GM12864 (cell line): ENCODE data around the gene PARVB.
"Not testable (repeated sequence)": the region's sequence is repeated elsewhere in the genome, so short reads cannot be mapped to it uniquely, and the experiment has no call there.

Experiments
- DNase-seq: peaks from one replicate; pipeline ENCODE4 v3.0.0-alpha.2; 2011; ENCODE audit warnings: low read depth
- H3K4me3 ChIP-seq: 2 replicates; pipeline ENCODE4 v1.5.1; 2011; ENCODE audit warnings: mild to moderate bottlenecking, low read depth, low read length, control low read depth
- TF ChIP-seq, protein P1 (sequence below): IDR thresholded peaks from 2 replicates; pipeline ENCODE4 v1.5.1; 2011; ENCODE audit warnings: low read depth, mild to moderate bottlenecking, moderate library complexity, low read length, control low read depth, inconsistent platforms; ENCODE audit errors: missing control alignments

The PARVB gene

DNA sequence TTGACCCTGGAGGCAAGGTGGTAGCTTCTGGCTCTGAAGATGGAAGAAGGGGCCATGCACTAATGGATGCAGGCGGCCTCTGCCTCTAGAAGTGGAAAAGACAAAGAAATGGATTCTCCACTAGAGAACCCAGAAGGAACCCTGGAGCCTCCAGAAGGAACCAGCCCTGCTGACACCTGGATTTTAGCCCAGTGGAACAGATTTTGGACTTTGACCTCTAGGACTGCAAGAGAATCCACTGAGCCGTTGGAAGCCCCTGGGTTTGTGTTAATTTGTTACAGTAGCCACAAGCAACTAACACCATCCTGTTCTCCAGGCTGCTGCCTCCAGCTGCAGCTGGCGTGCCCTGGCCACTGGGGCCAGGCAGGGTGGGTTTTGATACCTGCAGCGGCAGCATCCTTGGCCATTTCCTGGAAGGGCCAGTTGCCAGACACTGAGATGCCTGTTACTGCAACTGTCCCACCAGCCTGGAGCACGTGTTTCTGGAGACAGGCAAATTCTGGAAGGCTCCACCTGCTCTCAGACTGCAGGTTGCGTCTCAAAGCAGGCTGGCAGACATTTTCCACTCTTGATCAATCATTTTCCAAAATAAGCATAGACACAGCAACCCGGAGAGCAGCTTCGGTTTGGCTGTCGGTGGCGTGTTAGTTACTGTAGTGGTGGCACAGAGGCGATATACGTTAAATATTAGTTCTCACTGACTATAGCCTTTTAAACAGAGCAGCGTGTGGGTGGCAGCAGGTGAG, 79.8 kb downstream of the PARVB start:
- DNase-seq: no peak
- H3K4me3 ChIP-seq: no peak overlapping the region
- TF ChIP-seq, protein P1, sequence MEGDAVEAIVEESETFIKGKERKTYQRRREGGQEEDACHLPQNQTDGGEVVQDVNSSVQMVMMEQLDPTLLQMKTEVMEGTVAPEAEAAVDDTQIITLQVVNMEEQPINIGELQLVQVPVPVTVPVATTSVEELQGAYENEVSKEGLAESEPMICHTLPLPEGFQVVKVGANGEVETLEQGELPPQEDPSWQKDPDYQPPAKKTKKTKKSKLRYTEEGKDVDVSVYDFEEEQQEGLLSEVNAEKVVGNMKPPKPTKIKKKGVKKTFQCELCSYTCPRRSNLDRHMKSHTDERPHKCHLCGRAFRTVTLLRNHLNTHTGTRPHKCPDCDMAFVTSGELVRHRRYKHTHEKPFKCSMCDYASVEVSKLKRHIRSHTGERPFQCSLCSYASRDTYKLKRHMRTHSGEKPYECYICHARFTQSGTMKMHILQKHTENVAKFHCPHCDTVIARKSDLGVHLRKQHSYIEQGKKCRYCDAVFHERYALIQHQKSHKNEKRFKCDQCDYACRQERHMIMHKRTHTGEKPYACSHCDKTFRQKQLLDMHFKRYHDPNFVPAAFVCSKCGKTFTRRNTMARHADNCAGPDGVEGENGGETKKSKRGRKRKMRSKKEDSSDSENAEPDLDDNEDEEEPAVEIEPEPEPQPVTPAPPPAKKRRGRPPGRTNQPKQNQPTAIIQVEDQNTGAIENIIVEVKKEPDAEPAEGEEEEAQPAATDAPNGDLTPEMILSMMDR: no peak

DNA sequence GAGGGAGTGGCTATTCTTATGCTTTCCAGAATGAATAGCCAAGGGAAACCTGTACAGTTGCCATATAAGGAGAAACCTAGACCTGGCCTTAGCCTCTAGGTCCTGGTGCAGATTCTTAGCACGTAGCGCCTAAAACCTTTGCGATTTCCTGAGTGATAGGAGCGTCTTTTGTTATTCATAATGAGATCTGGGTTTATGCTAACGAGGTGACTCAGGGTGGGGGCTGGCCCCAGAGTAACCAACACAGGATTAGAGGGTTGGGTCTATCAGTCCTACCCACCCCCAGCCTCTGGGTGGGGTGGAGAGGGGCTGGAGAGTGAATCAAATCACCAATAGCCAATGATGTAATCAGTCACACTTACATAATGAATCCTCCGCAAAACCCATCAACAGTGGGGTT, 83.2 kb downstream of the PARVB start:
- H3K4me3 ChIP-seq: no peak overlapping the region
- DNase-seq: no peak
- TF ChIP-seq, protein P1: no peak

DNA sequence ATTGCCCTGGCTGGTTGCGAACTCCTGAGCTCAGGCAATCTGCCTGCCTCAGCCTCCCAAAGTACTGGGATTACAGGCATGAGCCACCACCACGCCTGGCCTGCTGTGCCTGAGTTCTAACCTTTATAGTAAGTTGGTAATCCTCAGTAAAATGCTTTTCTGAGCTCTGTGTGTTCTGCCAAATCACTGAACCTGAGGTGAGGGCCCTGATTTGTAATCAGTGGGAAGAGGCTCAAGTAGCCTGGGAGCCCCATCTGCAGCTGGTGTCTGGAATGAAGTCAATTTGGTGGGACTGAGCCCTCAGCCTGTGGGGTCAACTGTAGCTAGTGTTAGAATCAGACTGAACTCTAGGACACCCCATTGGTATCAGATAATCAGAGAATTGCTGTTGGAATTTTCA, 84.0 kb downstream of the PARVB start:
- DNase-seq: no peak
- H3K4me3 ChIP-seq: no peak overlapping the region
- TF ChIP-seq, protein P1: no peak

DNA sequence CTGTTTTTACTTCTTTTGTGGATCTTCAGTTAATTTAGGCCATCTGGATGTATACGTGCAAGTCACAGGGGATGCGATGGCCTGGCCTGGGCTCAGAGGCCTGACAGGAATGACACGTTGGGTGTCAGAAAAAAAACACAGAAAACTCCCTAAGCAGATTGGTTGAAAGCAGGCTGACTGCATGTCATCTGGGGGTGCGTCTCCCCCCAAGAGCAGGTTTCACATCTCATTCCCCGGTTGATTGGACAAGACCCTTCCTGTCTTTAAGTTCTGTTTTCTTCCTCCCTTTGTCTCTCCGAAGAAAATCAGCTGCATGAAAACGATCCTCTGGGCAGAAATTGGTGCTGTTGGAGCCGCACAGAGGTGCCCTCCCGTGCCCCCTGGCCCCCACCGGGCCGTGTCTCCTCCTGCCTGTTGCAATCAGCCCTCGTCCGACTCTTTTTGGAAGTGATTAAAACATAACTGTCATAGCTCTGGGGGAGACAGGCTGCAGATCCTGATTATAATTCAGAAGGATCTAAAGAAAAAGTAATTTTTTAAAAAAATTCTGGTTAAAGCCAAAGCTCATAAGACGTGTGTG, 84.8 kb downstream of the PARVB start:
- DNase-seq: no peak
- TF ChIP-seq, protein P1: no peak
- H3K4me3 ChIP-seq: no peak overlapping the region

DNA sequence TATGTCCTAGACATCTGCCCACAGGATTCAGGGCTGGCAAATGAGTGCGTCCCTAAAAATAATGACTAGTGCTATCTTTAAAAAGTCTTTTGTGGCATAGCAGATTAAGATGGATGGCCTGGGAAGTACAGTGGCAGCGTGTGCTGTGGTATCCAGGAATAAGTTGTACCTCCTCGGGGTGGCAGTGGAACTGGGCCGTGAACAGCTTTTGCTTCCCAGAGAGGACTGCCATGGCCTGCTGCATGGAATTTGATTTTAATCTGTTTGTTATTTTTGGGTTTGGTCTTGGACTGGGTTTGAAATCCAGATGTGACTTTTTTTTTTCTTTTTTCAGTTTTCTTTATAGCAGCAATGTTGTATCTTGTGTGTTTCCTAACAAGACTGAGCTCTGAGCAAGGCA, 85.3 kb downstream of the PARVB start:
- TF ChIP-seq, protein P1: no peak
- no peak for DNase-seq
- H3K4me3 ChIP-seq: no peak overlapping the region

DNA sequence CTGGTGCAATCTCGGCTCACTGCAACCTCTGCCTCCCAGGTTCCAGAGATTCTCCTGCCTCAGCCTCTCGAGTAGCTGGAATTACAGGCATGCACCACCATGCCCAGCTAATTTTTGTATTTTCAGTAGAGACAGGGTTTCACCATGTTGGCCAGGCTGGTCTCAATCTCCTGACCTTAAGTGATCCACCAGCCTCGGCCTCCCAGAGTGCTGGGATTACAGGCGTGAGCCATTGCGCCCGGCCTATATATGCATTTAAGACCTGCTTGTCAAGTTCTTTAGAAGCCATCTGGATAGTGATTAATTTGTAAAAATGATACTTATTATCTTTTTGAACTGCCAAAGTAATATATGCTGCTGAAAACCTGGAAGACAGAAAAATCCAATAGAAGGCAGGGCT, 86.6 kb downstream of the PARVB start:
- not testable (repeated sequence) for DNase-seq, H3K4me3 ChIP-seq

DNA sequence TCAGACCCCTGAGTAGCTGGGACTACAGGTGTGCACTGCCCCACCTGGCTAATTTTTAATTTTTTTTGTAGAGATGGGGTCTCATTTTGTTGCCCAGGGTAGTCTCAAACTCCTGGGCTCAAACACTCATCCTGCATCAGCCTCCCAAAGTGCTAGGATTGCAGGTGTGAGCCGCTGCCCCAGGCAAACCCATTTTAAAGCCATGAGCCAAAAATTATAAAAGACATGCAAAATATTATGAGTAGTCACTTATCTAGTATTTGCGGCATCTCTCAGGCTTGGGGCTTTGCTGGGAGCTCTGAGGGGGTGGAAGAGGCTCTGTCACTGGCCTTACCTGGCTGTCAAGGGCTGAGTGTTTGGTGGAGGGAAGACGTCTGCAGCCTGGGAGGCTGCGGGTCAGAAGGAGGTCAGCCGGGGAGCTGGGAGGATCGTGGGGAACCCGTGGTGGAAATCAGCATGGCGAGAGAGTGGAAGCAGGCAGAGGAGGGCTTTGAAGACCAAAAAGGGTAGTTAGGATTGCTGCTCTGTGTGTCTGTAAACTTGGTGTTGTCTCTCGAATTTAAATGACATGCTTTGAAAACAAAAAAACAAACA, 87.6 kb downstream of the PARVB start:
- no peak overlapping the region for H3K4me3 ChIP-seq
- TF ChIP-seq, protein P1: no peak
- DNase-seq: no peak
